Measurements from ENCODE around the gene LIPC.

GRCh38 chr15:58460872-58461271, 29.1 kb downstream of the LIPC start:
- TF ChIP-seq, protein P1, sequence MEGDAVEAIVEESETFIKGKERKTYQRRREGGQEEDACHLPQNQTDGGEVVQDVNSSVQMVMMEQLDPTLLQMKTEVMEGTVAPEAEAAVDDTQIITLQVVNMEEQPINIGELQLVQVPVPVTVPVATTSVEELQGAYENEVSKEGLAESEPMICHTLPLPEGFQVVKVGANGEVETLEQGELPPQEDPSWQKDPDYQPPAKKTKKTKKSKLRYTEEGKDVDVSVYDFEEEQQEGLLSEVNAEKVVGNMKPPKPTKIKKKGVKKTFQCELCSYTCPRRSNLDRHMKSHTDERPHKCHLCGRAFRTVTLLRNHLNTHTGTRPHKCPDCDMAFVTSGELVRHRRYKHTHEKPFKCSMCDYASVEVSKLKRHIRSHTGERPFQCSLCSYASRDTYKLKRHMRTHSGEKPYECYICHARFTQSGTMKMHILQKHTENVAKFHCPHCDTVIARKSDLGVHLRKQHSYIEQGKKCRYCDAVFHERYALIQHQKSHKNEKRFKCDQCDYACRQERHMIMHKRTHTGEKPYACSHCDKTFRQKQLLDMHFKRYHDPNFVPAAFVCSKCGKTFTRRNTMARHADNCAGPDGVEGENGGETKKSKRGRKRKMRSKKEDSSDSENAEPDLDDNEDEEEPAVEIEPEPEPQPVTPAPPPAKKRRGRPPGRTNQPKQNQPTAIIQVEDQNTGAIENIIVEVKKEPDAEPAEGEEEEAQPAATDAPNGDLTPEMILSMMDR (IDR thresholded peaks at IDR 0.05 in 4 of 5, conservative IDR thresholded peaks at IDR 0.05 in 1 of 5) = no peak
- no peak for TF ChIP-seq POLR2A (IDR thresholded peaks at IDR 0.05)
